ENCODE results near the gene IKZF2.
"Not testable (repeated sequence)": the region's sequence is repeated elsewhere in the genome, so short reads cannot be mapped to it uniquely, and the experiment has no call there.

IKZF2 gene

GRCh38 chr2:213036836-213037235, 114.6 kb downstream of the IKZF2 start:
- DNase-seq (ENCODE audit: low read depth in 2 of 2) = no peak

- DNase-seq (ENCODE audit: low read depth in 2 of 2) = no peak
Observed at GRCh38 chr2:213034585-213034984, 116.8 kb downstream of the IKZF2 start.

- DNase-seq (ENCODE audit: low read depth in 2 of 2) = no peak
Observed at GRCh38 chr2:213032607-213033006, 118.8 kb downstream of the IKZF2 start.

GRCh38 chr2:213022987-213023386, 128.4 kb downstream of the IKZF2 start:
- no peak for DNase-seq (ENCODE audit: low read depth in 2 of 2)

GRCh38 chr2:213021971-213022899, 129.2 kb downstream of the IKZF2 start:
- DNase-seq (ENCODE audit: low read depth in 2 of 2) = peak in 1 of 2 experiments; percentile 4

- DNase-seq (ENCODE audit: low read depth in 2 of 2) = not testable (repeated sequence)
Observed at GRCh38 chr2:213020913-213021312, 130.5 kb downstream of the IKZF2 start.

- no peak for DNase-seq (ENCODE audit: low read depth in 2 of 2)
Observed at GRCh38 chr2:213020268-213020667, 131.1 kb downstream of the IKZF2 start.

GRCh38 chr2:213019368-213019767, 132.0 kb downstream of the IKZF2 start:
- DNase-seq (ENCODE audit: low read depth in 2 of 2) = no peak

GRCh38 chr2:213018340-213018901, 133.0 kb downstream of the IKZF2 start:
- DNase-seq (ENCODE audit: low read depth in 2 of 2) = no peak

- no peak for DNase-seq (ENCODE audit: low read depth in 2 of 2)
Observed at GRCh38 chr2:213017404-213017803, 134.0 kb downstream of the IKZF2 start.

- no peak for DNase-seq (ENCODE audit: low read depth in 2 of 2)
Observed at GRCh38 chr2:213016984-213017351, 134.4 kb downstream of the IKZF2 start.

GRCh38 chr2:213016166-213016983, 135.0 kb downstream of the IKZF2 start:
- no peak for DNase-seq (ENCODE audit: low read depth in 2 of 2)

- no peak for DNase-seq (ENCODE audit: low read depth in 2 of 2)
Observed at GRCh38 chr2:213015387-213016165, 135.8 kb downstream of the IKZF2 start.

GRCh38 chr2:213013979-213014378, 137.4 kb downstream of the IKZF2 start:
- no peak for DNase-seq (ENCODE audit: low read depth in 2 of 2)

- no peak for DNase-seq (ENCODE audit: low read depth in 2 of 2)
Observed at GRCh38 chr2:213011505-213011904, 139.9 kb downstream of the IKZF2 start.

- no peak for DNase-seq (ENCODE audit: low read depth in 2 of 2)
Observed at GRCh38 chr2:213010106-213010779, 141.2 kb downstream of the IKZF2 start.

- DNase-seq (ENCODE audit: low read depth in 2 of 2) = no peak
Observed at GRCh38 chr2:213007290-213007838, 144.0 kb downstream of the IKZF2 start.

GRCh38 chr2:213004197-213004821, 147.1 kb downstream of the IKZF2 start:
- no peak for DNase-seq (ENCODE audit: low read depth in 2 of 2)

GRCh38 chr2:213002383-213002782, 149.0 kb downstream of the IKZF2 start:
- DNase-seq (ENCODE audit: low read depth in 2 of 2) = no peak

GRCh38 chr2:213001297-213001910, 150.0 kb downstream of the IKZF2 start:
- DNase-seq (ENCODE audit: low read depth in 2 of 2) = no peak

Data from fibroblast of skin of left quadriceps (primary cell).